DLD1 (cell line): ENCODE results near the gene SRGAP2.
"Not testable (repeated sequence)": the region's sequence is repeated elsewhere in the genome, so short reads cannot be mapped to it uniquely, and the experiment has no call there.

Source experiments
- in situ Hi-C: cut with HindIII; loops from 2 replicates; pipeline ENCODE4 v1.10.0; 2017; ENCODE audit warnings: low sequenced_read_pairs

Gene SRGAP2

DNA sequence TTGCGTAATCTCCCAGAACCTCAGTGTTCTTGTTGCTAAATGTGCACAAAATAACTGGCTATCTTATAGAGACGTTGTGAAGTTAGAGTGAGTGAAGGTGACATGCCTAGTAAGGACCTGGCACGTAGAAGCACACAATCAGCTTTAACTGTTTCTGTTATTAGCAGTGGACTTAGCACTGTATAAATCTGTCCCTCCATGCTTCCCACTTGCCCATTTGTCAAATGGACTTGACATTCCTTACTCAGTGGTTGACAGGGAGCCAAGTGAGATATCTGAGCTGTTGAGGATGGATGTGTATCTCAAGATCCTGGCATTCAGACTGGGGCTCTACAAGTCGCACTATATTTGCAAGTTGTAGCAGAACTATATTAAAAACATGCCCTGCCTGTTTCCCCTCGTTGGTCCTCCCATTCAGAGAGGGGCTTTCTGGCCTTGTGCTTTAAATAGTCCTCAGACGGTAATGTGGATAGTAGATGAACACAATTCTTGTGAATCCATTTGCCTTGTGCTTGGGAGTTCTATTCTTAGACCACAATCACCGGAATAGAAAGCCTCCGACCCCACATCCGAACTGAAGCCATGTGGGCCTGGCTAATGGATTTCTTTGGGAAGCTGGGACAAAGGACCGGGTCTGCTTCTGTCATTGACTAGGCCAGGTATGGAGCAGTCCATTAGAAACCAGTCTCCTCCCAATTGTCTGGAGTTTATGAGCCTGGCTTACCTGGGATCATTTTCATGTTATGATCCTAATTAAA, 43.0 kb downstream of the SRGAP2 start:
- in situ Hi-C loops: not testable (repeated sequence)

- in situ Hi-C loops: not testable (repeated sequence)
Observed at GRCh38 chr1:206250953-206251681, 47.8 kb downstream of the SRGAP2 start.

- in situ Hi-C loops: not testable (repeated sequence)
Observed at GRCh38 chr1:206252680-206253335, 49.5 kb downstream of the SRGAP2 start.
